GM19043 (cell line): ENCODE data around the gene OR10A3.

Source experiments
- ATAC-seq: cut with Tn5 transposase; IDR thresholded peaks from one replicate; pipeline ENCODE4 v1.9.1; 2021; ENCODE audit warnings: low read depth; ENCODE audit not compliant: unreplicated experiment

The OR10A3 gene

DNA sequence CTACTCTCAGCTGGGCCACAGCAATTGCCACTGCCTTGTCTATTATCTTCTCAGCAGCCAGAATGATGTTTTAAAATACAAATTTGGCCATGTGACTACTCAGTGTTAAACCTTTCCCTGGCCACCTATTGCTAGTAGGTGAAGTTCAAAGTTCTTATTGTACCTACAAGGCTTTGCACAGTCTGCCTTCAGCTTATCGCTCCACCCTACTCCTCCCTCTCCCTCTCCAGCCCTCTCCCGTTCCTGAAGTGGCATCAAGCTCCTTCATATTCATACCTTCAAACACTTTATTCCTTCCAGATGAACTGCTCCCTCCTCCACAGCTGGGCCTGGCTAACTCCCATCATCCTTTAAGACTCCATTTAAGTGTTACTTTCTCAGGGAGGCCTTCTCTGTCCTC is 47.7 kb downstream of the OR10A3 start:
- ATAC-seq = no peak

DNA sequence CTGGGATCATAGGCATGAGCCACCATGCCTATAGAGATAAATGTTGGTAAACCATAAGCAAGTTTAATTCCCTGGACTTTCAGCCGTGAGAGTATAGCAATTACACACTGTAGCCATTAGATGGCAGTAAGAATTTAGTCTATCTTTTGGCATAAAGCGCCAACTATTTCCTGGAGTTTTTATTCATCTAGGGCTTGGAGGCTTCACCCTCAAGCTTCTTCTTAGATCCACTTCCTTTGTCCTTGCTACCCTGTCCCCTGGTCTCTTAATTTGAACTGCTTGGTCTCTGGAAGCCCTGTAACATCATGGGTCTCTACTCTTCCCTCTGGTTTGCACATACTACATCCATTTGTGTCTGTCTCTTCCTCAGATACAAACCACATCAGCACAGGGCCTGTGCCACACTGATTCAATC is 48.7 kb downstream of the OR10A3 start:
- ATAC-seq = peak; percentile 50

DNA sequence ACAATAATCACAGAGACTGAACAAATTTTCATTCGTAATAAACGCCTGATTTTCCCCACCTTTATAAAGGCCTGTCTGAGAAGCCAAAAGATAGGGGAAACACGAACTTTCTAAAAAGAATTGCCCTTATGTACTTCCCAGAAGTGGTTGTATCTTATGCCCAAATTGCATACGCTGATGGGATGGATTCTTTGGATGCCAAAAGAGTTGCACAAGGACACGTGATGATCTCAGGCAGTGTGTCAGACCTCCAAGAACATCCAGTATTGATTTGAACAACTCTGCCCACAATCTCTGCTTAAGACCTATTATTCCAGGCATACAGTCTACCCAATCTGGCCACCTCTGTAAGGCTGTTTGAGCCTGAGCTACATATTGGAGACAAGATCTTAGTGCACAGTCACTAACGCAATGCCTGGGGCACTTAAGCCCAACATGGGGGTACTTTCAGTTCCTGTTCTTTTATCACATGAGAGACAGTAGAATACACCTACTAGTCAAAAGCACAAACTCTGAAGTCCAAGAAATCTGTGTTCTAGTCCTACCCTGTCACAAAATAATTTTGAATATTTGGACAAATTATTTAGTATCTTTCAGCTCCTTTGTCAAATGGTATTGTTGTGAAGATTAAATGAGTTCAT is 49.3 kb downstream of the OR10A3 start:
- ATAC-seq = peak; percentile 42

DNA sequence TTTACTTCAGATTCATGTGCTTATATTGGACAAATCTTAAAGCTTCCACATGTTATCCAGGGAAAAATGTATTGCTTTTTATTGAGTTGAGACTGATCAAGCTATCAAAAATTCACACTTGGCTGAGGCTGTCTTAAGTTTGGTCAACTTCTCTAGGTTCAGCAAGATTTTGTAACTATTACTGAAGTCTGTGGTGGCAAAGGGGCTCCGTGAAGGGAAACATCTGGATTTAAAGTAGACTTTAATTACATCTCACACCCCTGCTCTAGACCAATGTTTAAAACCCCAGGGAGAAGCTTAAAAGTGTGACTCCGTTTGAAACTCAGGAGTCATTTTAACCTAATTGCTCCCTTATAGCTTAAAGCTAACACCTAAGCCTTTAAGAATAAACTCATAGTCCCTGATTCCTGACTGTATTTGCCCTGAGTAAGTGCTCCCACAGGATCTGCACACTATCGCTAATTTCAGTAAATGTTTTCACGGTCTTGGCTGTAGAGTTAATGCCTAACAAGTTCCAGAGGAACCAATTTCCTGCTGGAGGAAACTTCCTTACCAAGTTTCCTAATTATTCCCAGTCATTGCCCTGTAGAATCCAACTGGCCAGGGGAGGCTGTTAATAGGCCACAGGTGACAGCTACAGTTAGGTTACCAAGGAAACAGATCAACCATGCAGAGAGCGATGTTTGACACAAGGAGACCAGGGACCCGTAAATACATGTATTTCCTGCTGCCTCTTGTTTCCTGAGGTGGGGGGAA is 50.9 kb downstream of the OR10A3 start:
- peak; percentile 59 for ATAC-seq

DNA sequence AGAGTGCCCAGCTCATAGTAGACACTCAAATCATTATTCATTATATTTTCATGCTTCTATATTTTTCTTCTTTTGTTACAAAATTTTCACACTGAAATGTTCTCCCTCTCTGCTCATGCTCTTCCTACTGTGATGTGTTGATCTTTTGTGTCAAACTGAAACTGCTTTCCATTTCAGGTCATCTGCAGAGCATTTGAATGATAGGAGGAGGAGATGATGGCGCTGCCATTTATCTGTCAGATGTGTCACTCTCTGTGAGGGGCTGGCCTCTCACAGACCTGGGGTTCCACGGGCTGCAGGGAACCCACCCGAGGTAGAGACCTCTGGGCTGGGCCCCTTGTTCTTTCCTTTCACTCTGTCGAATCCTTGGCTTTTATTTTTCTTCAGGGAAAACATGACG is 51.5 kb downstream of the OR10A3 start:
- no peak for ATAC-seq
